Activated effector memory CD4-positive, alpha-beta T cell treated with Interleukin-2 at 50 U/mL for 16 hours (primary cell): ENCODE data around the gene C4orf51.

Experiments
- DNase-seq: peaks from one replicate; pipeline ENCODE4 v3.0.0-alpha.2; 2020

C4orf51 gene

GRCh38 chr4:145760961-145761929 is 81.3 kb downstream of the C4orf51 start:
- DNase-seq: no peak

DNA sequence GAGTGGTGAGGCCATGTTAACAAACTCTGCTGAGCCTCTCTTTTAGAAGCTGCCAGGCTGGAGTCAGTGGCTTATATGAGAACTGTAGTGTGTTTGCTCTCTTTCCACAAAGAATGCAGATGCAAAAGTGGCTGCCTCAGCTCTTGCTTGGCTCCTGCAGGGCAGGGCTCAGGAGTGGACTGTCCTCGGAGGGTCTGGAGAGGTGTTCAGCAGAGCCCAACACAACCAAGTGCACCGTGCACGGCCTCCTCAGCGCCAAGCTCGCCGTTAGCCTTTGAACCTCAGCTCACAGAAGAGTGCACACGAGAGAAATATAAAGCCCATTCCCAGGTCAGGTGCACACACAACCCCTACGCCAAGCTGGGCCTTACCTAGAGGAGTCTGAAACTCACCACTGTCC is 82.8 kb downstream of the C4orf51 start:
- DNase-seq: no peak

GRCh38 chr4:145763399-145763798 is 83.5 kb downstream of the C4orf51 start:
- DNase-seq: no peak

- no peak for DNase-seq
These were observed 86.3 kb downstream of the C4orf51 start for GRCh38 chr4:145766273-145766672.

- no peak for DNase-seq
These were observed 89.6 kb downstream of the C4orf51 start for GRCh38 chr4:145769450-145770037.

DNA sequence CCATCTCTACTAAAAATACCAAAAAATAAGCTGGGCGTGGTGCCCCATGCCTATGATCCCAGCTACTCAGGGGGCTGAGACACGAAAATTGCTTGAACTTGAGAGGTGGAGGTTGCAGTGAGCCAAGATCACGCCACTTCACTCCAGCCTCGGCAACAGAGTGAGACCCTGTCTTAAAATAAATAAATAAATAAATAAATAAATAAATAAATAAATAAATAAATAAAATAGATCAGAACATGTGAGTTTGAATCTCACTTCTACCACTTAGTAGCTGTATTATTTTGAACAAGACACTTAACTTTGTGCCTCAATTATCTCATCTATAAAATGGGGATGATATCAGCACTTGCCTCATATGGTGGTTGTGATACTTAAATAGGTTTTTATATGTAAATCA is 90.2 kb downstream of the C4orf51 start:
- DNase-seq: no peak

GRCh38 chr4:145772347-145772746 is 92.4 kb downstream of the C4orf51 start:
- DNase-seq: no peak

DNA sequence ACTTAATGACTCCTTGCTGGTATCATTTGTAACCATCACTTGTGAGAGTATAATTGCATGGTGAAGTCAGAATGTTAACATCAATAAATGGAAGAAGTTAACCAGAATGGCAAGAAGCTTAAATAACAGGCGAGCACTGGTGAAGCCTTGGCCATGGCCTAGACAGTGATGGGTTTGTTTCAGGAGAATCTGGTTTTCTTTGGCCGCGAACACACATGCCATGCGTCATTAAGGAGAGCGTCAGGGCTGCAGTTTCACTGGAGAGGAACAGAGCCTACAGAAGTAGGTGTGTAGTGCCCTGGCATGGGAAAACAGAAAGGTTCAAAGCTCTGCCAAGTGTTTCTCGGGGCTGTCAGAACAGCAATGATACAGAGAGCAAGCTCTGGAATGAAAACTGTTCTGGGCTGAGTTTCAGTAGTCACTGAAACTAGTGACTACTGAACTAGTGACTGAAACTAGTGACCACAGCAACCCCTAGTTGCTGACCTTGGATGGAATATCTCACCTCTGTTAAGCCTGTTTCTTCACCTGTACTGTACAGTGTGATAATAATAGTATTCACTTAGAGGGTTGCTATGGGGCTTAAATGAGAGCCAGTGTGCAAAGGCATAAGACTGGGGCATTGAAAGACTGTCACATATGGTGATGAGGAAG is 93.8 kb downstream of the C4orf51 start:
- DNase-seq: no peak

DNA sequence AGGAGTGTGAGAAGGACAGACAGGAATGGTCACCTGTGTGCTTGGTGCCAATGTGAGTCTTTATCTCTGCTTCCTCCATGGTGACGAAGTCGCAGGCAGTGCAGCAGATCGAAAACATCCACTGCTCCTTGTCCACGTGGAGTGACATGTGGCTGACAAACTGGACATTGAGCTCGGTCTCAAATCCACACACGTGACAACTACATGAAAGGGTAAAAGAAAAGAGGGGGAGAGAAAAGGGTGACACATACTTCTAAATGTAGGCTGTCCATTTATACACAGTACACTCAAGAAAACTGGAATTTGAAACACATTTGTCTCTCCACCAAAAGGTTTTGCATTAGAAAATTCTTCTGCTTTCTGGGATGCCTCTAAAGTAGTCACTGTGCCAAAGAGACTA is 94.5 kb downstream of the C4orf51 start:
- DNase-seq: no peak

- DNase-seq: no peak
These were observed 95.5 kb downstream of the C4orf51 start for GRCh38 chr4:145775406-145775805.

- no peak for DNase-seq
These were observed 96.3 kb downstream of the C4orf51 start for GRCh38 chr4:145776208-145776607.

GRCh38 chr4:145779319-145779801 is 99.4 kb downstream of the C4orf51 start:
- DNase-seq: no peak

GRCh38 chr4:145781351-145781750 is 101.4 kb downstream of the C4orf51 start:
- DNase-seq: no peak
